H1 (cell line): ENCODE data around the gene IFNK. TPM values are rescaled to one million over a fixed set of nuclear protein-coding genes. Genes with fewer than 3 reads are reported as not detected.

Experiments used
- CTCF ChIA-PET: fragments of 300-600 bp; sonication (Branson Sonifier 250); formaldehyde crosslinking; loops from one replicate; lab custom pipeline; 2021; ENCODE audit not compliant: partially characterized antibody; lab: Charles Lee
- POLR2A ChIA-PET: fragments of 300-600 bp; sonication (Branson Sonifier 250); formaldehyde crosslinking; loops from one replicate; lab custom pipeline; 2021; ENCODE audit warnings: inconsistent platforms; ENCODE audit not compliant: partially characterized antibody; lab: Charles Lee
- DNase-seq, 2 experiments: peaks; one replicate each; pipeline versions ENCODE4 v3.0.0 to v3.0.0-alpha.2; 2010 to 2022; ENCODE audit warnings: low spot score in 2 of 2, low read depth in 1 of 2, mixed read lengths in 1 of 2
- FAIRE-seq: peaks from 2 replicates; lab custom pipeline; 2011; peaks lifted over from hg19 to GRCh38; lab: Jason Lieb, UNC
- H2AFZ ChIP-seq: 2 replicates; pipeline ENCODE4 v1.8.1; 2012; ENCODE audit warnings: low read length, inconsistent platforms
- H2AK5ac ChIP-seq: 2 replicates; pipeline ENCODE4 v1.6.1; 2013; ENCODE audit warnings: low read depth, low read length
- H2BK120ac ChIP-seq: replicated peaks from 2 replicates; pipeline ENCODE3; 2013; ENCODE audit warnings: low read depth, low read length, inconsistent platforms
- H2BK12ac ChIP-seq: 2 replicates; pipeline ENCODE4 v1.6.1; 2013; ENCODE audit warnings: low read depth, low read length
- H2BK15ac ChIP-seq: 2 replicates; pipeline ENCODE4 v1.6.1; 2013; ENCODE audit warnings: low read length
- H2BK20ac ChIP-seq: 2 replicates; pipeline ENCODE4 v1.6.1; 2013; ENCODE audit warnings: low read length
- H2BK5ac ChIP-seq: 2 replicates; pipeline ENCODE4 v1.6.1; 2013; ENCODE audit warnings: low read depth, low read length
- H3K14ac ChIP-seq: 2 replicates; pipeline ENCODE4 v1.6.1; 2013; ENCODE audit warnings: inconsistent platforms; ENCODE audit not compliant: insufficient read length
- H3K18ac ChIP-seq: 2 replicates; pipeline ENCODE4 v1.6.1; 2013; ENCODE audit warnings: low read length; ENCODE audit errors: extremely low read depth
- H3K23ac ChIP-seq: 2 replicates; pipeline ENCODE4 v1.6.1; 2013; ENCODE audit warnings: inconsistent platforms; ENCODE audit not compliant: insufficient read length
- H3K23me2 ChIP-seq: 2 replicates; pipeline ENCODE4 v1.6.1; 2013; ENCODE audit warnings: low read depth, low read length
- H3K27ac ChIP-seq: 2 replicates; pipeline ENCODE4 v1.6.1; 2011; ENCODE audit warnings: low read depth, low read length, inconsistent platforms
- H3K27me3 ChIP-seq, 4 experiments: replicated peaks in 1 of 4; 1 replicate in 1 of 4; 2 replicates in 3 of 4; pipeline versions ENCODE4 v1.6.1 to v1.8.1; 2011 to 2013; ENCODE audit warnings: low read length in 3 of 4, mild to moderate bottlenecking in 3 of 4, inconsistent platforms in 2 of 4, mixed read lengths in 2 of 4, moderate library complexity in 1 of 4; ENCODE audit not compliant: control insufficient read depth in 3 of 4, insufficient read depth in 3 of 4; ENCODE audit errors: extremely low read depth in 1 of 4
- H3K36me3 ChIP-seq, 4 experiments: 2 replicates each; pipeline versions ENCODE4 v1.6.1 to v1.8.1; 2011 to 2013; ENCODE audit warnings: mild to moderate bottlenecking in 4 of 4, low read length in 3 of 4, moderate library complexity in 2 of 4, control low read depth in 1 of 4, inconsistent platforms in 1 of 4; ENCODE audit not compliant: insufficient read depth in 4 of 4, control insufficient read depth in 2 of 4
- H3K4ac ChIP-seq: replicated peaks from 2 replicates; pipeline ENCODE3; 2013; ENCODE audit warnings: low read length, low read depth, mixed read lengths, inconsistent platforms; ENCODE audit not compliant: insufficient read length
- H3K4me1 ChIP-seq, 4 experiments: replicated peaks in 1 of 4; 1 replicate in 1 of 4; 2 replicates in 3 of 4; pipeline versions ENCODE4 v1.6.1 to v1.8.1; 2011 to 2013; ENCODE audit warnings: low read length in 3 of 4, inconsistent platforms in 2 of 4, mixed read lengths in 1 of 4; ENCODE audit not compliant: insufficient read depth in 4 of 4, control insufficient read depth in 3 of 4
- H3K4me2 ChIP-seq, 2 experiments: 2 replicates each; pipeline versions ENCODE4 v1.6.1 to v1.8.1; 2011 to 2013; ENCODE audit warnings: low read depth in 2 of 2, low read length in 2 of 2, control low read depth in 1 of 2, inconsistent platforms in 1 of 2, mild to moderate bottlenecking in 1 of 2; ENCODE audit not compliant: insufficient read depth in 1 of 2
- H3K4me3 ChIP-seq, 4 experiments: fragments of 200-600, 300-600 bp in 1 of 4; sonication (generic), shearing (Covaris generic), sonication (Bioruptor Twin) in 1 of 4; 2 replicates each; pipeline versions ENCODE4 v1.5.1 to v1.8.1; 2011 to 2016; ENCODE audit warnings: low read length in 4 of 4, low read depth in 3 of 4, control low read depth in 2 of 4, inconsistent platforms in 2 of 4, mild to moderate bottlenecking in 2 of 4, mixed read lengths in 1 of 4, moderate library complexity in 1 of 4; ENCODE audit not compliant: insufficient read depth in 2 of 4; ENCODE audit errors: extremely low read depth in 1 of 4
- H3K56ac ChIP-seq: replicated peaks from 2 replicates; pipeline ENCODE3; 2013; ENCODE audit warnings: low read depth, mild to moderate bottlenecking, mixed read lengths, low read length, inconsistent platforms; ENCODE audit not compliant: insufficient read length
- H3K79me1 ChIP-seq: 2 replicates; pipeline ENCODE4 v1.6.1; 2013; ENCODE audit warnings: low read depth, low read length, control low read depth
- H3K79me2 ChIP-seq, 2 experiments: 2 replicates each; pipeline versions ENCODE4 v1.6.1 to v1.8.1; 2012 to 2013; ENCODE audit warnings: low read length in 2 of 2, mild to moderate bottlenecking in 2 of 2, inconsistent platforms in 1 of 2; ENCODE audit not compliant: insufficient read depth in 2 of 2, control insufficient read depth in 1 of 2
- H3K9ac ChIP-seq, 4 experiments: replicated peaks in 1 of 4; 1 replicate in 1 of 4; 2 replicates in 3 of 4; pipeline versions ENCODE4 v1.6.1 to v1.8.1; 2011 to 2013; ENCODE audit warnings: low read depth in 3 of 4, low read length in 3 of 4, control low read depth in 2 of 4, mild to moderate bottlenecking in 2 of 4, moderate library complexity in 2 of 4, inconsistent platforms in 1 of 4; ENCODE audit errors: extremely low read depth in 1 of 4
- H3K9me3 ChIP-seq, 2 experiments: 2 replicates each; pipeline versions ENCODE4 v1.6.1 to v1.8.1; 2012 to 2013; ENCODE audit warnings: mild to moderate bottlenecking in 2 of 2, moderate library complexity in 2 of 2, control low read depth in 1 of 2, inconsistent platforms in 1 of 2, low read depth in 1 of 2, low read length in 1 of 2, mixed read lengths in 1 of 2; ENCODE audit not compliant: insufficient read depth in 2 of 2
- H4K20me1 ChIP-seq, 2 experiments: replicated peaks in 1 of 2; 2 replicates each; pipeline versions ENCODE3 to v1.8.1; 2011 to 2013; ENCODE audit warnings: inconsistent platforms in 2 of 2, low read length in 2 of 2, mild to moderate bottlenecking in 1 of 2; ENCODE audit not compliant: insufficient read depth in 2 of 2, control insufficient read depth in 1 of 2
- H4K5ac ChIP-seq: 2 replicates; pipeline ENCODE4 v1.6.1; 2013; ENCODE audit warnings: low read length, low read depth, mixed read lengths, inconsistent platforms; ENCODE audit not compliant: insufficient read length
- H4K8ac ChIP-seq: 2 replicates; pipeline ENCODE4 v1.8.0; 2013; ENCODE audit warnings: mild to moderate bottlenecking, moderate library complexity, low read length, inconsistent platforms; ENCODE audit not compliant: insufficient read depth; ENCODE audit errors: extremely low read depth
- H4K91ac ChIP-seq: replicated peaks from 2 replicates; pipeline ENCODE3; 2013; ENCODE audit warnings: low read length, mixed read lengths, inconsistent platforms; ENCODE audit not compliant: insufficient read length
- PHF8 ChIP-seq: fragments of 200-600 bp; sonication (generic); conservative IDR thresholded peaks from 2 replicates; pipeline ENCODE4 v1.7.1; 2012; ENCODE audit warnings: low read depth, mild to moderate bottlenecking, inconsistent platforms, low read length, moderate library complexity
- RAD21 ChIP-seq, 2 experiments: IDR thresholded peaks in 1 of 2; conservative IDR thresholded peaks in 1 of 2; 2 replicates each; pipeline ENCODE4 v1.6.1; 2011; ENCODE audit warnings: low read depth in 2 of 2, low read length in 2 of 2, improper control_type of control experiment in 1 of 2, inconsistent platforms in 1 of 2, mild to moderate bottlenecking in 1 of 2, moderate library complexity in 1 of 2
- SAP30 ChIP-seq: fragments of 300-600 bp; sonication (generic); IDR thresholded peaks from 2 replicates; pipeline ENCODE4 v1.7.1; 2012; ENCODE audit warnings: low read length, moderate library complexity, mild to moderate bottlenecking, inconsistent platforms; ENCODE audit not compliant: insufficient read depth, insufficient replicate concordance
- SIN3A ChIP-seq, 2 experiments: IDR thresholded peaks in 1 of 2; conservative IDR thresholded peaks in 1 of 2; 2 replicates each; pipeline ENCODE4 v1.6.1; 2011 to 2012; ENCODE audit warnings: low read length in 2 of 2, improper control_type of control experiment in 1 of 2, low read depth in 1 of 2, mild to moderate bottlenecking in 1 of 2
- WGBS, 2 experiments: shearing (Covaris generic) in 1 of 2; methylation state at CpG; one replicate each; pipeline versions ENCODE4 v1.1.6 to v1.1.7; 2013 to 2015; ENCODE audit warnings: low lambda C conversion rate in 2 of 2, mixed read lengths in 2 of 2, inconsistent platforms in 1 of 2, low coverage in 1 of 2, missing lambda C conversion rate in 1 of 2; ENCODE audit not compliant: insufficient replicate concordance in 2 of 2, insufficient coverage in 1 of 2, insufficient read length in 1 of 2; ENCODE audit errors: extremely low coverage in 1 of 2, missing lambda C conversion rate in 1 of 2; 5-methylcytosine and 5-hydroxymethylcytosine counted together
- polyA plus RNA-seq, 7 experiments: library from polyadenylated mRNA; depleted of rRNA in 3 of 7; stranded (reverse) in 5 of 7; unstranded in 2 of 7; fragments of >200 nt in 5 of 7; fragments of 200-250 nt in 2 of 7; gene quantifications; 1 replicate in 5 of 7; 2 replicates in 1 of 7; 4 replicates in 1 of 7; pipeline versions ENCODE4 v1.2.1 to v1.2.3, GENCODE V29; 2011 to 2013; ENCODE audit warnings: missing spikeins in 2 of 7, mixed read lengths in 2 of 7
- total RNA-seq: library from RNA; stranded (reverse); fragmentation: NEBNext Ultra II Directional; extraction: Animal tissue kit (Norgen Biotek cat#: 25700); gene quantifications from 2 replicates; pipeline ENCODE4 v1.2.1, GENCODE V29; 2021
- TF ChIP-seq, protein P1 (sequence below), 3 experiments: IDR thresholded peaks; 1 replicate in 2 of 3; 2 replicates in 1 of 3; pipeline versions ENCODE4 v1.5.1 to v1.6.1; 2011; ENCODE audit warnings: low read length in 3 of 3, mild to moderate bottlenecking in 3 of 3, inconsistent platforms in 2 of 3, low read depth in 1 of 3, moderate library complexity in 1 of 3; ENCODE audit not compliant: insufficient read depth in 1 of 3; ENCODE audit errors: control extremely low read depth in 1 of 3

IFNK gene
- total and polyA plus RNA-seq, 2 of the 8 experiments (the other 6 are each of a cell fraction or from before 2014, with no cell fraction given) = not detected

DNA sequence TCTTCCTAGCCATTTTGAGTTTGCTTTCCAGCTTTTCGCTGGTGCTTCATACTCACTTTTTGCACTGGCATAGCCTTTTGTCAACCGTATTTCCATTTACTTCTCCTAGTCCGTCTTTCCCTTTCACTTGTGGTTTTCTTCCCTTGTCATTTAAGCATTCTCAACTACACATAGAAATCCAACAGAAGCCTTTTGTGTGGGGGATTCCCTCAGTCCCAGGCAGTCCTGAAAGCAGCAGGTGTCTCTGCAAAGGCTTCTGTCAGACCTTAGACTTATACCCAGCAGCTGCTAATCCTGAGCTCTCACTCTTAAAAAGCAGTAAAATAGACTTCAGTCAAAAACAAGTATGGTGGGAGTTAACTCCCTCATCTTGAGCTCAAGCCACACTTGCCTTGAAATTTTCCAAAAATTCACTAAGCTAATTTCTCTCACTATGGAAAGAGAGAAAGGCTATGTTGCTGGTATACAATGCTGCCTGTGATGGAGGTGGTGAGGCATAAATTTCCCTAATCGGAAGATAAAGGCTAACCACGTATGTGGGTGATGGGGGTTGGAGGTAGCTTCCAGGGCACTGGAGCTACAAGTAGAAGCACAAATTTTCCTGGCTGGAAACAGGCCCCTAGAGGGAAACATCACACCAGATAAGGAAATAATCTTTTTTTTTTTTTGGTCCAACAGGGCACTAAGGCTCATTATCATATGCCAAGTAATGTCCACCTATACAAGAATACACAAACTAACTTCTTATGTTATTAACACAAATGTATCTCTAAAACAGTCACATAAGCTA is 34.8 kb upstream of the IFNK start:
- ChIA-PET POLR2A (interaction anchor here (1.3 kb wide), 1 partner anchor 44 kb away, joined by 3 read pairs; no protein-coding TSS in a partner anchor), CTCF (interaction anchor here (0.6 to 5.2 kb wide), 18 partner anchors 8 to 1442 kb away, joined by 3 to 32 read pairs (median 4); partner anchors contain the start of gene MOB3B)
- H3K36me3 ChIP-seq = no peaks in the 10 kb centered on the region; a peak in 1 of 8 replicates
- no peaks in the 10 kb centered on the region for H3K27me3 ChIP-seq
- H3K18ac ChIP-seq = no peak overlapping the region; the same call in 1 of the 2 replicates
- WGBS, 2 experiments = 55% methylated on average over 5 of the region's 5 CpGs; no CpG with 5 or more reads in 1 of the 2 experiments
- no peak overlapping the region; a peak in 1 of 7 replicates for H3K9ac ChIP-seq
- no peak overlapping the region for H2BK120ac ChIP-seq
- FAIRE-seq (peak; percentile 42), DNase-seq (no peak)
- H2BK15ac ChIP-seq = no peak overlapping the region
- no peak overlapping the region for H3K56ac ChIP-seq
- no peak overlapping the region for H2AFZ ChIP-seq
- no peak for TF ChIP-seq SAP30
- peak; percentile 30 to 32; a peak in 2 of 4 replicates for TF ChIP-seq RAD21 (IDR thresholded peaks at IDR 0.05 in 1 of 2, conservative IDR thresholded peaks at IDR 0.05 in 1 of 2; ENCODE audit: low read depth in 2 of 2, low read length in 2 of 2)
- TF ChIP-seq SIN3A (conservative IDR thresholded peaks at IDR 0.05 in 1 of 2, IDR thresholded peaks at IDR 0.05 in 1 of 2; ENCODE audit: low read depth in 1 of 2, low read length in 2 of 2) = 0 out of 4 replicates have a peak, but pooled peaks of 1 of the 2 experiments have one; percentile 23
- TF ChIP-seq PHF8 = no peak
- TF ChIP-seq, protein P1, sequence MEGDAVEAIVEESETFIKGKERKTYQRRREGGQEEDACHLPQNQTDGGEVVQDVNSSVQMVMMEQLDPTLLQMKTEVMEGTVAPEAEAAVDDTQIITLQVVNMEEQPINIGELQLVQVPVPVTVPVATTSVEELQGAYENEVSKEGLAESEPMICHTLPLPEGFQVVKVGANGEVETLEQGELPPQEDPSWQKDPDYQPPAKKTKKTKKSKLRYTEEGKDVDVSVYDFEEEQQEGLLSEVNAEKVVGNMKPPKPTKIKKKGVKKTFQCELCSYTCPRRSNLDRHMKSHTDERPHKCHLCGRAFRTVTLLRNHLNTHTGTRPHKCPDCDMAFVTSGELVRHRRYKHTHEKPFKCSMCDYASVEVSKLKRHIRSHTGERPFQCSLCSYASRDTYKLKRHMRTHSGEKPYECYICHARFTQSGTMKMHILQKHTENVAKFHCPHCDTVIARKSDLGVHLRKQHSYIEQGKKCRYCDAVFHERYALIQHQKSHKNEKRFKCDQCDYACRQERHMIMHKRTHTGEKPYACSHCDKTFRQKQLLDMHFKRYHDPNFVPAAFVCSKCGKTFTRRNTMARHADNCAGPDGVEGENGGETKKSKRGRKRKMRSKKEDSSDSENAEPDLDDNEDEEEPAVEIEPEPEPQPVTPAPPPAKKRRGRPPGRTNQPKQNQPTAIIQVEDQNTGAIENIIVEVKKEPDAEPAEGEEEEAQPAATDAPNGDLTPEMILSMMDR (IDR thresholded peaks at IDR 0.05; ENCODE audit: control extremely low read depth in 1 of 3, insufficient read depth in 1 of 3, low read depth in 1 of 3, low read length in 3 of 3) = peak in 1 of 3 experiments; percentile 3; a peak in 2 of 4 replicates
- peak overlapping the region in 2 of 4 experiments; percentile 2 to 28; a peak in 2 of 8 replicates for H3K4me3 ChIP-seq
- no peaks in the 10 kb centered on the region for H4K20me1 ChIP-seq
- H3K14ac ChIP-seq = no peak overlapping the region
- H2BK5ac ChIP-seq = peak overlapping the region; percentile 80; the same call in 1 of the 2 replicates
- peaks cover 11 to 27% (median 18%) of the 10 kb centered on the region in 4 experiments; a peak in 6 of 7 replicates for H3K4me1 ChIP-seq
- H2BK20ac ChIP-seq = peak overlapping the region; percentile 62; the same call in 1 of the 2 replicates
- H3K79me1 ChIP-seq = peaks cover 2% of the 10 kb centered on the region; the same call in 1 of the 2 replicates
- no peak overlapping the region for H3K23ac ChIP-seq
- H4K5ac ChIP-seq = no peak overlapping the region
- peaks cover 0 to 3% of the 10 kb centered on the region in 2 experiments; a peak in 1 of 4 replicates for H3K79me2 ChIP-seq
- no peak overlapping the region for H2AK5ac ChIP-seq
- H3K4ac ChIP-seq = peak overlapping the region; percentile 16
- no peak overlapping the region for H4K8ac ChIP-seq
- no peak overlapping the region for H4K91ac ChIP-seq
- no peaks in the 10 kb centered on the region for H3K9me3 ChIP-seq
- H2BK12ac ChIP-seq = no peak overlapping the region
- H3K23me2 ChIP-seq = no peaks in the 10 kb centered on the region
- H3K27ac ChIP-seq = peak overlapping the region; percentile 50; the same call in 1 of the 2 replicates
- H3K4me2 ChIP-seq = peak overlapping the region in 1 of 2 experiments; percentile 50; a peak in 3 of 4 replicates
